ENCODE results near the gene GIPC3. TPM values are rescaled to one million over a fixed set of nuclear protein-coding genes. Genes with fewer than 3 reads are reported as not detected.
"Not testable (repeated sequence)": the region's sequence is repeated elsewhere in the genome, so short reads cannot be mapped to it uniquely, and the experiment has no call there.

The GIPC3 gene
- total RNA-seq, 1 donor from 2014 or later = 0.16 TPM

DNA sequence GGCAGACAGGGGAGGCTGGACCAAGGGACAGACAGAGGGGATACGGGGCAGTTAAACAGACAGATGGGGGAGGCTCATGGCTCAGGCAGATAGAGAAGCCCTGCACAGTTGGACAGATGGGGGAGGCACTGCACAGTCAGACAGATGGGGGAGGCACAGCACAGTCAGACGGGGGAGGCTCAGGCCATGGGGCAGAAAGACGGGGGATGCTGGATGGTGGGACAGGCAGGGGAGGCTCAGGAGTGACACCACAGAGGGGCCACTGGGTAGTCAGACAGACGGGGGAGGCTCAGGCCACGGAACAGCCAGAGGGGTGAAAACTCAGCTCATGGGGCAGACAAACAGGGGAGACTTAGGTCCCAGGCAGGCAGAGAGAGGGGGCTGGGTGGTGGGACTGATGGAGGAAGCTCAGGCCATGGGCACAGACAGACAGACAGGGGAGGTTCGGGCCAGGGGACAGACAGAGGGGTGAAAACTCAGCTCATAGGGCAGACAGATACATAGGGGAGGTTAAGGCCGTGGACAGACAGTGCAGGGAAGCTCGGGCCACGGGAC, 28.8 kb upstream of the GIPC3 start:
- peaks cover 15% of the 10 kb centered on the region for H3K36me3 Mint-ChIP-seq (ENCODE audit: low read depth)
- peak overlapping the region; percentile 84 for H3K27ac Mint-ChIP-seq
- H3K4me1 Mint-ChIP-seq (ENCODE audit: low read depth) = peaks cover 35% of the 10 kb centered on the region
- no peak for DNase-seq (ENCODE audit: low spot score)
- intact Hi-C loops (cut with micrococcal nuclease) = loop anchor here (2.0 to 5.0 kb wide), 2 partner anchors 50 to 71 kb away; partner anchors contain the start of genes CACTIN and FZR1
- H3K9me3 Mint-ChIP-seq = no peaks in the 10 kb centered on the region
- H3K27me3 Mint-ChIP-seq (ENCODE audit: low read depth) = no peaks in the 10 kb centered on the region
- peak overlapping the region; percentile 98 for H3K4me3 Mint-ChIP-seq (ENCODE audit: low read depth)

DNA sequence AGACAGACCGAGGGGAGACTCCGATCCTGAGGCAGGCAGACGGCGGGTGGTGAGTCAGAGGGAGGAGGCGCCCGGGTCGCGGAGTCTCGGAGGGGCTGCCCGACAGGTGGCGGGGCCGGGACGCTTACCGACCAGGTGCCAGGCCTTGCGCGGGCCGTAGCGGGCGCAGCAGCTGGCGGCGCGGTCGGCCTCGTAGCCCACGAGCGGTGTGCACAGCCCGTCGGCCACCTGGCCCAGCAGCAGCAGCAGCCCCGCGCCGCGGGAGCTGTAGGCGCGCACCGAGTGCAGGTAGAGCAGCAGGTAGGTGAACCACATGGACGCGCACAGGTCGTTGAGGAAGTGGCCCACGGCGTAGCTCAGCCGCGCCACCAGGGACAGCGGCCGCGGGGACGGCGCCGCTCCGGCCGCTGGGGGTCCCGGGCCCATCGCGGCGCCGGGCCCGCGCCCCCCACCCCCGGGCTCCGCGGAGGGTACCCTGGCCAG, 28.3 kb upstream of the GIPC3 start:
- peaks cover 15% of the 10 kb centered on the region for H3K36me3 Mint-ChIP-seq (ENCODE audit: low read depth)
- peak overlapping the region; percentile 98 for H3K4me3 Mint-ChIP-seq (ENCODE audit: low read depth)
- H3K27me3 Mint-ChIP-seq (ENCODE audit: low read depth) = no peaks in the 10 kb centered on the region
- peak overlapping the region; percentile 84 for H3K27ac Mint-ChIP-seq
- no peaks in the 10 kb centered on the region for H3K9me3 Mint-ChIP-seq
- peak; percentile 34 for DNase-seq (ENCODE audit: low spot score)
- H3K4me1 Mint-ChIP-seq (ENCODE audit: low read depth) = peaks cover 33% of the 10 kb centered on the region
- intact Hi-C loops (cut with micrococcal nuclease) = loop anchor here (1.0 to 5.0 kb wide), 3 partner anchors 15 to 70 kb away; partner anchors contain the start of genes CACTIN, FZR1 and HMG20B

DNA sequence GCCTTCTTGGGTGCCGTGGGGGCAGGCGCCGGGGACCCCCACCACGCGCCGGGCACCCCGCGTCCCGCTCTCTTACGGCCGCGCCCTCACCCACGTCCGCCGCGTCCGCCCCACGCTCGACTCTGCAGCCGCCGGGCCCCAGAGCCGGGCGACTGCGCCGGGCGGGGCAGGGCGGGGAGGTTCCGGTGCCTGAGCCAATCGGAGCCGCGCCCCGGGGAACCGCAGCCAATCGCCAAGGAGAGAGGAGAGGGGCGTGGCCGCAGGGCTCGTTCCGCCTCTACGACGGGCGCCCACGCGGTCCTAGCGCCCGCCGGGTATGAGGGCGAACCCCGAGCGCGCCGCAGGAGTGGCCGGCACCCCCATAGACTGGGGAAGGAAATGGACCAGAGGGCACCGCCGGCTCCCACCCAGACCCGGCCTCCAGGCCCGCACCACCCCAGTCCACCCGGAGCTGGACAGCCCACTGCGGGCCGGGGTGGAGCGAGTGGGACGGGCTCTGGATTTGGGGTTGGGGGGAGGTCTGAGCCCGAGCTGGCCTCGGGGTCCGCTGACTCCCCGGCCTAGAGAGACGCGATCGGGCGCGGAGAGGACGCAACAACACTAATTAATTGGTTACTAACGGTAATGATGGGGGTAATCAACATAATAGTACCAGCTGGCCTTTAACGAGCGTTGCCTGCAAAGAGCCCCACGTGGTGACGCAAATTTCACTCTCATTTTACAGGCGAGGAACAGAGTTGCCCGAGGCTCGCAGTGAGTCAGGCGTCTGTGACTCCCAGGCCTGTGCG, 27.6 kb upstream of the GIPC3 start, which contains the start of gene MFSD12:
Gene MFSD12, minus strand, starts transcription at position 126 of the 788 bp plus-strand sequence. CDS start 183 bp downstream, outside the sequence.
- DNase-seq (ENCODE audit: low spot score) = peak; percentile 94
- H3K36me3 Mint-ChIP-seq (ENCODE audit: low read depth) = peaks cover 15% of the 10 kb centered on the region
- H3K9me3 Mint-ChIP-seq = no peaks in the 10 kb centered on the region
- H3K4me3 Mint-ChIP-seq (ENCODE audit: low read depth) = peak within 1 kb of the TSS; percentile 98
- peaks cover 33% of the 10 kb centered on the region for H3K4me1 Mint-ChIP-seq (ENCODE audit: low read depth)
- intact Hi-C loops (cut with micrococcal nuclease) = loop anchor here (1.0 to 5.0 kb wide), 3 partner anchors 15 to 70 kb away; partner anchors contain the start of genes CACTIN, FZR1 and HMG20B
- no peaks in the 10 kb centered on the region for H3K27me3 Mint-ChIP-seq (ENCODE audit: low read depth)
- peak within 1 kb of the TSS; percentile 85 for H3K27ac Mint-ChIP-seq

DNA sequence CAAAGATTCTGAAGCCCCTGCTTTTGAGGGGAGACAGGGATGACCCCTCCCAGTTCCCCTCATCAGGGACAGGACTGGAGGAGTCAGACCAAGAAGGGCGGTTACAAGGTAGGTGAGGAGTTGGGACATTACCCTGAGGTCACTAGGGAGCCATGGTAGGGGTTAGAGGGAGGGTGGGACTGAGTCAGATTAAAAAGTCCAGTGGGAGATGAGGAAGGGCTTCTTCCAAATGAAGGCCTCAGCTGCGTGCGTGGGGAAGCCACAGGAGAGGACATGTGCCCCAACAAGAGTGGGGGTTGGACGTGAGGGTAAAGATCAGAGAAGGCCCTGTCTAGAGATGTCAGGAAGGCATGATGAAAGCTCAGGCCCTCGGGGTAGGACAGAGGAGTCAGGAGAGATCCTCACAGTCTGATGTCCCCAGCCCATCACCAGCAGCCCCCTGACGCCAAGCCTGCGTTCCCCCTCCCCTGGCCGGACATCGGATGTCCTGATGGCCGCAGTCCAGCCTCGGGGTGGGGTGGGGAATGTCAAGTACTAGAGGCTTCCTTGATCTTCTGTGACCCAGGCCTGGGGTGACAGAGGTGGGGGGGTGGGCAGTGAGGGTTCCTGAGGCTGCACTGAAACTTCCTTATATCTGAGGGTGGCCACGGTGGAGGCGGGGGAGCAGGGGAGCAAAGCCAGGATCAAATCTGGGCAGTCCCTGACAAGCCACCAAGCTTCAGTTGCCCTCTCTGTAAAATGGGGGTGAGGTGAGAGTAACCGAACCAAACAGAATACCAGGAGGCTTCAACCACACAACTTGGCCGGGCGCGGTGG, 21.4 kb upstream of the GIPC3 start:
- Mint-ChIP-seq H3K36me3 (ENCODE audit: low read depth) (no peaks in the 10 kb centered on the region), H3K4me3 (ENCODE audit: low read depth) (no peak overlapping the region), H3K27ac (no peak overlapping the region), H3K4me1 (ENCODE audit: low read depth) (peaks cover under 1% of the 10 kb centered on the region), H3K9me3 (no peaks in the 10 kb centered on the region), H3K27me3 (ENCODE audit: low read depth) (no peaks in the 10 kb centered on the region)
- no peak for DNase-seq (ENCODE audit: low spot score)
- intact Hi-C loops (cut with micrococcal nuclease) = no loop called here

DNA sequence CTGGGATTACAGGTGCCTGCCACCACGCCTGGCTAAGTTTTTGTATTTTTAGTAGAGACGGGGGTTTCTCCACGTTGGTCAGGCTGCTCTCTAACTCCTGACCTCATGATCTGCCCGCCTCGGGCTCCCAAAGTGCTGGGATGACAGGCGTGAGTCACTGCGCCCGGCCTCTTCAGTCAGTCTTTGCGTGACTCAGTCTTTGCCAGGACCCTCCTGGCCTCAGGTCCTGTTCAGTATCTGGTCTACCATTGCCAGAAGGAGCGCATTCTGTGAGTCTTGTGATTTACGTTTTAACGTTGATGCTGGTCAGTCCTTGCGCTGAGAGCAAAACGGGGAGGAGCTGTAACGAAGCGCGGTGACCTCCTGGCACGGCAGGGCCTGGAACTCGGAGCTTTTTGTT, 20.1 kb upstream of the GIPC3 start:
- Mint-ChIP-seq H3K4me3 (ENCODE audit: low read depth) (no peak overlapping the region), H3K27ac (no peak overlapping the region), H3K36me3 (ENCODE audit: low read depth) (no peaks in the 10 kb centered on the region), H3K4me1 (ENCODE audit: low read depth) (no peaks in the 10 kb centered on the region), H3K27me3 (ENCODE audit: low read depth) (no peaks in the 10 kb centered on the region), H3K9me3 (no peaks in the 10 kb centered on the region)
- DNase-seq (ENCODE audit: low spot score) = no peak
- intact Hi-C loops (cut with micrococcal nuclease) = no loop called here

DNA sequence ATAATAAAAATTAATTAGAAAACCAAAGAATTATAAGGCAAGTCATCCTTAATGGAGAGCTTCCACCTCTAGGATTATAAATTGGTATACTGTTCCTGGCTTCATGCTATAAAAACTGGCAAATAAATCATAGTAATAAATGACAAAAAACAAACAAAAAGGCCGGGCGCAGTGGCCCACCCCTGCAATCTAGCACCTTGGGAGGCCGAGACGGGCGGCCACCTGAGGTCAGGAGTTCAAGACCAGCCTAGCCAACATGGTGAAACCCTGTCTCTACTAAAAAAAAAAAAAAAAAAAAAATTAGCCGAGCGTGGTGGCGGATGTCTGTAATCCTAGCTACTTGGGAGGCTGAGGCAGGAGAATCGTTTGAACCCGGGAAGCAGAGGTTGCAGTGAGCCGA, 15.2 kb upstream of the GIPC3 start:
- H3K9me3 Mint-ChIP-seq; H3K36me3 Mint-ChIP-seq (ENCODE audit: low read depth); DNase-seq (ENCODE audit: low spot score); intact Hi-C loops (cut with micrococcal nuclease); H3K27me3 Mint-ChIP-seq (ENCODE audit: low read depth); H3K4me1 Mint-ChIP-seq (ENCODE audit: low read depth); H3K4me3 Mint-ChIP-seq (ENCODE audit: low read depth); H3K27ac Mint-ChIP-seq: not testable (repeated sequence)

DNA sequence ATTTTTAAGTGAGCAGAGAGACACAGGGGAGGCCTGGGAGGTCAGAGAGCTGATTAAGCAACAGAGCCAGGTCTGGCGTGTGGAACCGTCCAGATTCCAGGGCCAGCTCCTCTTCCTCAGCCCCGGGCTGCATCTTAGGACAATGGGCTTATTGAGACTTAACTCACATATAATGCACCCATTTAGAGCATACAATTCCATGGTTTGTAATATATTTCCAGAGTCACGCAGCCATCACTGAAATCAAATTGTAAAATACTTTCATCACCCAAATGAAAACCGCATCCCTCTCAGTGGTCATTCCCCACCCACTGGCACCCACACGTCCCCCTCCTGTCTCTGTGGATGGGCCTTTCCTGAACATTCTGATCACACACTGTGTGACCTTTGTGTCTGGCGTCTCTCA, 14.7 kb upstream of the GIPC3 start:
- H3K4me1 Mint-ChIP-seq (ENCODE audit: low read depth) = peaks cover 8% of the 10 kb centered on the region
- H3K4me3 Mint-ChIP-seq (ENCODE audit: low read depth) = no peak overlapping the region
- no peaks in the 10 kb centered on the region for H3K9me3 Mint-ChIP-seq
- H3K27ac Mint-ChIP-seq = no peak overlapping the region
- no peaks in the 10 kb centered on the region for H3K27me3 Mint-ChIP-seq (ENCODE audit: low read depth)
- intact Hi-C loops (cut with micrococcal nuclease) = no loop called here
- DNase-seq (ENCODE audit: low spot score) = no peak
- H3K36me3 Mint-ChIP-seq (ENCODE audit: low read depth) = peaks cover 12% of the 10 kb centered on the region

DNA sequence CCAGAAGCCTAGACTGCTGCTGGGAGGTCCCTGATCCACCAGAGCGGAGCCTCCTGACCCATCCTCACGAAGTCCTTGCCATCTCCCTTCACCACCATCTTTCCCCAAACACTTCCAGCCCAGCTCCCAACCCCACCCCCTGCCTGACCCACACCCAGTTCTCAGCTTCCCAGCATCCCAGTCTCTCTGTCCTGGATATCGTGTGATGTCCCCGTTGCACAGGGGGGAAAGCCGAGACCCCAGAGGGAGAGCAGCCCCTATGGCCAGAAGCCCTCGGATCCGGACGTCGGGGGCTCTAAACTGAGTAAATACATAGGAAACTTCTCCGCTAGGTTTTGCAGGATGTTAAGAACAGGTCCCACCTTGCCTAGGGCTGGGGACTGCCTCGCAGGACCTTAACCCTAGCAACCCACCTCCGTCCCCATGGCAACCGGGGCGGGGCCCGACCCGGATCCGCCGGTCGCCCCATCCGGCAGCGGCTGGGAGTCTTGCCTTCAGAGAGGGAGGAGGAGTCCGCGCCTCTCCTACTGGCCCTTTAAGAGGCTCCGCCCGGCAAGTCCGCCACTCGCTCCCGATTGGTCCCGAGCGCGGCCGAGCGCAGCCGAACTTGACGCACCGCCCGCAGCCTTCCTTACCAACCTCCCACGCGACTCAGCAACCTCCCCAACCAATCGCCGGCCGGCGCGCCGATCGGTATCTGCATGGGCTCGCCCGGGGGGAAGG, 13.0 kb upstream of the GIPC3 start:
- peak overlapping the region; percentile 71 for H3K4me3 Mint-ChIP-seq (ENCODE audit: low read depth)
- peak; percentile 99 for DNase-seq (ENCODE audit: low spot score)
- peaks cover 15% of the 10 kb centered on the region for H3K36me3 Mint-ChIP-seq (ENCODE audit: low read depth)
- H3K27me3 Mint-ChIP-seq (ENCODE audit: low read depth) = no peaks in the 10 kb centered on the region
- intact Hi-C loops (cut with micrococcal nuclease) = loop anchor here (1.0 to 2.0 kb wide), 2 partner anchors 15 to 71 kb away; partner anchors contain the start of genes DOHH and MFSD12
- peak overlapping the region; percentile 52 for H3K27ac Mint-ChIP-seq
- H3K4me1 Mint-ChIP-seq (ENCODE audit: low read depth) = peaks cover 8% of the 10 kb centered on the region
- H3K9me3 Mint-ChIP-seq = no peaks in the 10 kb centered on the region

DNA sequence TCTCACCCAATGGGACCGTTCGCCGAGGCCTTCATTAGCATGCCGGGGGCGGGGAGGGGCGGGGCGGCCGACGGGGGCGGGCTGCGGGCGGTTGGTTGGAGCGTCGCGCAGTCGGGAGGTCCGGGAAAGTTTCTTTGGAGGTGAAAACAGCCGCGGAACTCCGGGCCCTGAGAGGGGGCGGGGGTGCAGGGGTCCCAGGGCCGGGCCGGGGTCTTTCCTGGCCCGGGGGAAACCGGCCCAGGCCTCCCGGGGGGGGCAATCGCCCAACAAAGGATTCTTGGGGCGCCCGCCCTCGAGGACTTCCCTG, 12.5 kb upstream of the GIPC3 start, which contains the start of gene HMG20B:
Gene HMG20B, plus strand, starts transcription at position 90 of the 307 bp plus-strand sequence. CDS start 366 bp downstream, outside the sequence.
- intact Hi-C loops (cut with micrococcal nuclease) = loop anchor here (1.0 to 2.0 kb wide), 2 partner anchors 16 to 72 kb away; partner anchors contain the start of genes DOHH and MFSD12
- Mint-ChIP-seq H3K36me3 (ENCODE audit: low read depth) (peaks cover 15% of the 10 kb centered on the region), H3K9me3 (no peaks in the 10 kb centered on the region), H3K27me3 (ENCODE audit: low read depth) (no peaks in the 10 kb centered on the region), H3K4me3 (ENCODE audit: low read depth) (peak within 1 kb of the TSS; percentile 76), H3K27ac (peak within 1 kb of the TSS; percentile 63), H3K4me1 (ENCODE audit: low read depth) (peaks cover 8% of the 10 kb centered on the region)
- DNase-seq (ENCODE audit: low spot score) = no peak

DNA sequence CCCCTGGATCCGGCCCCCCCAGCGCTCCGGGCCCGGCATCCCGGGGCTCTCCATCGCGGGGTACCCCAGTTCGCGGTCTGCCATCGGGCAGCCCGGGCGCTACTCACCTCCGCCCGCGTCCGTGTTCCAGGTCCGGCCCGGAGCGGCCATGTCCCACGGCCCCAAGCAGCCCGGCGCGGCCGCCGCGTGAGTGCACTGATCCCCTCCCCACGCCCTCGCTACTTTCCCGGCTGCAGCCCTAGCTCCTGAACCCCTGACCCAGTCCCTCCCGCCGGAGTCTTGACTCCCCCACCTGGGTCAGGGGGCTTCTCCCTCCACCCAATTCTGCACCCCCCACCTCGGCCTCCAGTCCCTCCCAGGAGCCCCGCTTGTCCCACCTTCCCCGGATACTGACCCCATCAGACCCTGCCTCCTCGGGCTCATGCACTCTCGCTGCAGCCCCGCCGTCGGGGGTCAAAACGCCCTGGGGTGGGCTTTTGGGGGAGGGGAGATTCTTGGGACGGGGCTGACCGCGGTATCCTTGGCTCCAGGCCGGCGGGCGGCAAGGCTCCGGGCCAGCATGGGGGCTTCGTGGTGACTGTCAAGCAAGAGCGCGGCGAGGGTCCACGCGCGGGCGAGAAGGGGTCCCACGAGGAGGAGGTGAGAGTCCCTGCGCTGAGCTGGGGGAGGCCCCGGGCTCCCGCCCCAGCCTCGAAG, 12.0 kb upstream of the GIPC3 start:
- no peaks in the 10 kb centered on the region for H3K9me3 Mint-ChIP-seq
- no peaks in the 10 kb centered on the region for H3K27me3 Mint-ChIP-seq (ENCODE audit: low read depth)
- H3K4me3 Mint-ChIP-seq (ENCODE audit: low read depth) = peak overlapping the region; percentile 76
- intact Hi-C loops (cut with micrococcal nuclease) = loop anchor here (2.0 kb wide), 1 partner anchor 73 kb away; the partner anchor contains the start of gene DOHH
- peak overlapping the region; percentile 63 for H3K27ac Mint-ChIP-seq
- H3K4me1 Mint-ChIP-seq (ENCODE audit: low read depth) = peaks cover 8% of the 10 kb centered on the region
- no peak for DNase-seq (ENCODE audit: low spot score)
- peaks cover 15% of the 10 kb centered on the region for H3K36me3 Mint-ChIP-seq (ENCODE audit: low read depth)

DNA sequence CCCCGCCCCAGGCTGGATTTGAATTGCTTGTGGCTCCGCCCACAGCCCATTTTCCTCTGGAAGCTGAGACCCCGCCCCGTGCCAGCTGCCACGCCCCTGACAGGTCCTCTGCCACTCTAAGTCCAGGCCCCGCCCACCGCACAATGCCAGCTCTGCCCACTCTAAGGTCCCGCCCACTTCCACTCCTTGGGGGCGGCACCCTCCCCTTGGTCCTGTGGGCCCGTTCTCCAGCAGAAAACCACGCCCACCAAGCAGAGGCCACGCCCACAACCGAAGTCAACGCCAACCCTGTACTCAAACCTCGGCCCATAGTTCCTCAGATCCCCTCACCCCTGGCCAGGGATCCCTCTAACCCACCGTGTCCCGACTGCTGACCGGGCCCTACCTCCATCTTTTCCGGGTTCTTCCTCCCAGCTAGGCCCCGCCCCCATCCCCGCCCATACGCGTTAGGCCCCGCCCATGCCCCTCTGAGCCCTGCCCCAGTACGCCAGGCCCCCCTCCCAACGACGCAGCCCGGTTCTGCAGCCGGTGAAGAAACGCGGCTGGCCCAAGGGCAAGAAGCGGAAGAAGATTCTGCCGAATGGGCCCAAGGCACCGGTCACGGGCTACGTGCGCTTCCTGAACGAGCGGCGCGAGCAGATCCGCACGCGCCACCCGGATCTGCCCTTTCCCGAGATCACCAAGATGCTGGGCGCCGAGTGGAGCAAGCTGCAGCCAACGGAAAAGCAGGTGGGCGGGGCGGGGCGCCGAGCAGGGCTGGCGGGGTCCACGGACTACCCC, 11.2 kb upstream of the GIPC3 start:
- Mint-ChIP-seq H3K36me3 (ENCODE audit: low read depth) (peaks cover 15% of the 10 kb centered on the region), H3K27ac (peak overlapping the region; percentile 63)
- intact Hi-C loops (cut with micrococcal nuclease) = loop anchor here (2.0 kb wide), 1 partner anchor 73 kb away; the partner anchor contains the start of gene DOHH

More for the DNA sequence above, 11.2 kb upstream of the GIPC3 start:
- peaks cover 8% of the 10 kb centered on the region for H3K4me1 Mint-ChIP-seq (ENCODE audit: low read depth)
- peak overlapping the region; percentile 76 for H3K4me3 Mint-ChIP-seq (ENCODE audit: low read depth)
- DNase-seq (ENCODE audit: low spot score) = peak; percentile 88
- H3K27me3 Mint-ChIP-seq (ENCODE audit: low read depth) = no peaks in the 10 kb centered on the region
- H3K9me3 Mint-ChIP-seq = no peaks in the 10 kb centered on the region
